GM18520 (cell line): Measurements from ENCODE around the gene RBM41.
A peak's percentile ranks its signal among the peaks of the same experiment; 100 is the strongest.
"Not testable (repeated sequence)": the region's sequence is repeated elsewhere in the genome, so short reads cannot be mapped to it uniquely, and the experiment has no call there.

Experiments used
- ATAC-seq: cut with Tn5 transposase; IDR thresholded peaks from one replicate; pipeline ENCODE4 v1.9.1; 2021; ENCODE audit not compliant: unreplicated experiment

RBM41 gene

GRCh38 chrX:107118322-107119147 lies at the start of gene RBM41:
Gene RBM41 (minus strand): TSS chrX:107118822. CDS start chrX:107118773, 49 bp downstream.
- peak; percentile 99 for ATAC-seq

- no peak for ATAC-seq
These were observed 49.6 kb upstream of the RBM41 start for GRCh38 chrX:107168257-107168656.

- no peak for ATAC-seq
These were observed 48.7 kb upstream of the RBM41 start for GRCh38 chrX:107167163-107167921.

GRCh38 chrX:107157618-107158017 lies 39.0 kb upstream of the RBM41 start:
- ATAC-seq, result not testable (repeated sequence)

- not testable (repeated sequence) for ATAC-seq
These were observed 37.2 kb upstream of the RBM41 start for GRCh38 chrX:107155621-107156430.

- no peak for ATAC-seq
These were observed 36.4 kb upstream of the RBM41 start for GRCh38 chrX:107154787-107155620.

- no peak for ATAC-seq
These were observed 34.4 kb upstream of the RBM41 start for GRCh38 chrX:107153005-107153404.

DNA sequence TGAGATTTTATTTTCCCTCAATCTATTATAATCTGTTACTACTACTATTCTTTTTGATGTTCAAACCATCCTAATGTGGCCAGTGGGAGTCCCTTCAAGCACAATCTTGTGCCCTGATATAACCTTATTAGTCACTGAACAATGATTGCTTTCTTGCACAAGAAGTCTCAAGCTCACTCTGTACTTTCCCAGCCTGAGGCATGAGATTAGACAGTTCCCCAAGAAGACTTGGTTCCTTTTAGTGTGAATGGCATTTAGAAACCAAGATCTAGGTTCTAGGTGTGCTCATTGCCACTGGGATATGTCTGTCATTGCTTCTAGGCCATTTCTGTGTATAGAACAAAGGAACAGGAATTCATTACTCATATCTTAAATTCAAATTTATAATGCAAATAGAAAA lies 28.0 kb upstream of the RBM41 start:
- ATAC-seq, result no peak

DNA sequence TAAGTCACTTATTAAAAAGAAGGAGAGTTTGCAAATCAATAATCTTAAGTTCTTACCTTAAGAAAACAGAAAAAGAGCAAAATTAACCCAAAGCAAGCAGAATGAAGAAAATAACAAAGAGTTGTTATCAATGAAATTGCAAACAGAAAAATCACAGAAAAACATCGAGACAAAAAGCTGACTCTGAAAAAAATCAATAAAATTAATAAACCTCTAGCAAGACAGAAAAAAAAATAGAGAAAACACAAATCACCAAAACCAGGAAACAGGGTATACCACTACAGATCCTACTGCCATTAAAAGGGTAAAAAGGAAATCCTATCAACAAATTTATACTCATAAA lies 17.3 kb upstream of the RBM41 start:
- no peak for ATAC-seq

DNA sequence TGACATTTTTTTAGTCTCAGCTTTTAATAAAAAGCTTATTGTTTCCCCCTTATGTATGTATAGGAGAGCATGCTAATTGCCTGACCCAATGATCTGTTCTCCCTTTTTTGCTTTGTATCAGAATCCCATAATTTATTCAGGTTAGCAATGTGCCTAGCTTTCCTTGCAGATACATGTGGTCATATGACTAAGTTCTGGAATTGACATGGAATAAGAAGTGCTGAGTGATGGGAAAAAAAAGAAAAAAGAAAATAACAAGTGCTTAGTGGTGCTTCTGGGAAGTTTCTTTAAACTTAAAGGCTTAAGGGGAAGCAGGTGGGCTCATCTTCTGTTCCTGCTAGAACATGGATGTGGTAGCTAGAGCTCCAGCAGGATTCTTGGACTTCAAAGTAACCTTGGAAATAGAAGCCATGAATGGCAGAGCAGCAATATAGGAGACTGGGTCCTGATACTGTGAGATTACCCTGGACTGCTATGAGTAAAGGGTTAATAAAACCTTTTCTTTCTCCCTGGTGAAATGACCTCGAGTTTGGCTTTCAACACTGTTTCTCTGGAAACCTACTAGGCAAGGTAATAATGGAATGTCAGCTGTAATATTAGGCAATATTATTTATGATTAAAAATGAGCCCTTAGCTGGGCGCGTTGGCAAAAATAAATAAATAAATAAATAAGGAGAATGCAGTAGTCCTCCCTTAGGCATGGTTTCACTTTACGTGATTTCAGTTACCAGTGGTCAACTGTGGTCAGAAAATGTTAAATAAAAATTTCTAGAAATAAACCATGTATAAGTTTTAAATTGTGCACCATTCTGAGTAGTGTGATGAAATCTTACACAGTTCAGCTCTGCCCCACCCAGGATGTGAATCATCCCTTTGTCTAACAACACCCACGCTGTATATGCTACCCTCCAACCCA lies 16.7 kb upstream of the RBM41 start:
- ATAC-seq, result no peak

DNA sequence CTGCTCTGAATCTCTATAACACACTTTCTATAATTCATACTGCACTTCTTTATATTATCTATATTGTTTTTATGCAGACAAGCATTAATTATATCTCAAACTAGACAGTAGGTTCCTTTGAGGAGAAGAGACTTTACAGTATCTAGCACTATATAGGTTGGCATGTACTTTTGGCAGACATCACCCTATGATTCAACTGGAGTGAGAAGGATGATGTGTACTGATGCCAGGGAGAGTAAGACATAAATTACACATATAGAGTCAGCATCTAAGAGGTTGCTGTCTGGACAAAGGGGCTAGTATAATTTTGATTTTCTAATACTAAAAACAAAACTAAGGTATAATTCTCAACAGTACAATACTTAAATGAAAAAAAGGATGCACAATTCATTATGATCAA lies 5.1 kb upstream of the RBM41 start:
- no peak for ATAC-seq

DNA sequence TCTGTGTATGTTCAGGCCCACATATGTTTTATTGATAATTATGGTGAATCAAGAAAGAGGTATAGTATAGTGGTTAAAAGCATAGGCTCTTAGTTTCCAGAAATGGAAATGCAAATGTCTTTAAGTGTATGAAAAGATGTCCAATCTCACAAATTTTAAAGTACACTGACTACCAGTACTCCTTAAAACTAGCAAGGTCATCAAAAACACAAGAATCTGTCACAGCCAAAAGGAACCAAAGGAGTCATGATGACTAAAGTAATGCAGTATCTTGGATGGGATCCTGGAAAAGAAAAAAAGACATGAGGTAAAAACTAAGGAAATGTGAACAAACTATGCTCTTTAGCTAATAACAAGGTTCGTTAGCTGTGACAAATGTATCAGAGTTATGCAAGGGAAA lies 661 bp upstream of the RBM41 start:
- no peak for ATAC-seq

- ATAC-seq, result no peak
These were observed 665 bp downstream of the RBM41 start for GRCh38 chrX:107117993-107118321.

DNA sequence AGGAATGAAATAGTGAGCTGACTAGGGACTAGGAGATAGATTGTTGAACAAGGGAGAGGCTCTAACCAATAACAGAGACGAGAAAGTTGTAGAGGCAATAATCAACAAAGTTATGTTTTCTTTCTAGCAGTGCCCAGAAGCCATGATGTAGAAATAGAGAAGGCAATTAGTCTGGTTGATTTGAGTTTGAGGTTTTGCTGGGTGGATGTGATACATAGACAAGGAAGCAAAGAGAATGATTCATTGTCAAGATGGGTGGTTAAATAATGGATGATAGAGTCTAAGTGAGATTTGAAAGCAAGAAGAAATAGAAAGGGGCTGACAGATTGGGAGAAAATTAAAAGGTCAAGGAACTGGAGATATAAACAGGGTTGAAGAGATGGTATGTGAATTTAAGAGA lies 11.2 kb downstream of the RBM41 start:
- ATAC-seq, result no peak

- no peak for ATAC-seq
These were observed 15.6 kb downstream of the RBM41 start for GRCh38 chrX:107102980-107103379.

GRCh38 chrX:107076158-107076557 lies 42.5 kb downstream of the RBM41 start:
- no peak for ATAC-seq

- ATAC-seq, result not testable (repeated sequence)
These were observed 60.9 kb downstream of the RBM41 start for GRCh38 chrX:107057731-107058130.

DNA sequence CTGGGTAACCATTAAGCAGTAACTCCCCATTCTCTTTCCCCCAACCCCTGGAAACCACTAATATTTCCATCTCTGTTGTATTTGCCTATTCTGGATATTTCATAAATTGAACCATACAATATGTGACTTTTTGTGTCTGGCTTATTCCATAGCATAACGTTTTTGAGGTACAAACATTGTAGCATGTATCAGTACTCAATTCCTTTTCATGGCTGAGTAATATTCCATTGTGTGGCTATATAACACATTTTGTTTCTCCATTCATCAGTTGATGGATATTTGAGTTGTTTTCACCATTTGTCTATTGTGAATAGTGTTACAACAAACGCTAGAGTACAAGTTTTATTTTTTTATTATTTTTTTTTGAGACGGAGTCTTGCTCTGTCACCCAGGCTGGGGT lies 63.6 kb downstream of the RBM41 start:
- ATAC-seq, result no peak

GRCh38 chrX:107050195-107050709 lies 68.4 kb downstream of the RBM41 start:
- no peak for ATAC-seq
